ENCODE data around the gene STX4. TPM values are rescaled to one million over a fixed set of nuclear protein-coding genes. Genes with fewer than 3 reads are reported as not detected.

STX4 gene, protein sequence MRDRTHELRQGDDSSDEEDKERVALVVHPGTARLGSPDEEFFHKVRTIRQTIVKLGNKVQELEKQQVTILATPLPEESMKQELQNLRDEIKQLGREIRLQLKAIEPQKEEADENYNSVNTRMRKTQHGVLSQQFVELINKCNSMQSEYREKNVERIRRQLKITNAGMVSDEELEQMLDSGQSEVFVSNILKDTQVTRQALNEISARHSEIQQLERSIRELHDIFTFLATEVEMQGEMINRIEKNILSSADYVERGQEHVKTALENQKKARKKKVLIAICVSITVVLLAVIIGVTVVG
- 10 to 100 TPM; 60.0 to 75.6 TPM for total RNA-seq

- peaks cover 14% of the 10 kb centered on the region for H3K36me3 Mint-ChIP-seq
- DNase-seq = peak; percentile 99
- H3K27me3 Mint-ChIP-seq = peaks cover 3% of the 10 kb centered on the region
- no peaks in the 10 kb centered on the region for H3K9me3 Mint-ChIP-seq (ENCODE audit: low read depth)
- CTCF ChIA-PET = interaction anchor here (1.0 to 1.6 kb wide), 3 partner anchors 31 to 110 kb away, joined by 3 to 6 read pairs (median 5); partner anchors contain the start of genes ZNF646 and ZNF668
- peaks cover 27% of the 10 kb centered on the region for H3K4me1 Mint-ChIP-seq
- H3K4me3 Mint-ChIP-seq = peak within 1 kb of the TSS; percentile 93
- ATAC-seq = peak; percentile 88
- peak within 1 kb of the TSS; percentile 92 for H3K27ac Mint-ChIP-seq
Observed at GRCh38 chr16:31032736-31033708, at the start of gene STX4. Gene STX4 (plus strand): TSS chr16:31033558. CDS start chr16:31033806, 248 bp downstream.

DNA sequence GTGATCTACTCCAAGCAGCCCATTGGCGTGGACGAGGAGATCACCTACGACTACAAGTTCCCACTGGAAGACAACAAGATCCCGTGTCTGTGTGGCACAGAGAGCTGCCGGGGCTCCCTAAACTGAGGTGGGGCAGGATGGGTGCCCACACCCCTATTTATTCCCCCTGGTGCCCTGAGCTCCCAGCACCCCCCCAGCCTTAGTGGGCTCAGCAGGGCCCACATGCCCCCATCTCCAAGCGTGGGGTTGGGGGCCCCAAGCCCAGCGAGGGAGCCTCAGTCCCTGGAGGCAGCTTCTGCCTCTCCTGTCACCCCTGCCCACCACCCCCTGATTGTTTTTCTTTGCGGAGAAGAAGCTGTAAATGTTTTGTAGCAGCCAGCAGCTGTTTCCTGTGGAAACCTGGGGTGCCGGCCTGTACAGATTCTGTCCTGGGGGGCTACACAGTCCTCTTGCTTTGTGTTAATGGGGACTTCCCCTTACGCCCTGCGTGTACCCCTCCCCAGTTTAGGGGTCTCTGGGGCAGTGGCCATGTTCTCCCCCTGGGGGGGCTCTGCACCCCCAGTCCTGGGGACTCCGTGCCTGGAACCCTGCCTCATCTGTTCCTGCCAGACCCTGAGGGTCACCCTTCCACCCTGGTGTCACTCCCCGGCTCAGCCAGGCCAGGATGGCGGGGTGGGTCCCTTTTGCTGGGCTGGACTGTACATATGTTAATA lies 49.3 kb upstream of the STX4 start:
- CTCF ChIA-PET = interaction anchor here (0.6 to 7.0 kb wide), 27 partner anchors 10 to 884 kb away, joined by 3 to 97 read pairs (median 4); partner anchors contain the start of genes KAT8, VKORC1, ZNF646 and ZNF668
- Mint-ChIP-seq H3K4me3 (no peak overlapping the region), H3K27ac (no peak overlapping the region), H3K4me1 (peaks cover 15% of the 10 kb centered on the region), H3K27me3 (no peaks in the 10 kb centered on the region), H3K36me3 (peaks cover 6% of the 10 kb centered on the region), H3K9me3 (ENCODE audit: low read depth) (no peaks in the 10 kb centered on the region)
- ATAC-seq (no peak), DNase-seq (no peak)

GRCh38 chr16:30984669-30985400 lies 48.5 kb upstream of the STX4 start, which contains the start of gene HSD3B7:
Gene HSD3B7 (plus strand): TSS chr16:30985207. CDS start chr16:30985659, 452 bp downstream.
- Mint-ChIP-seq H3K9me3 (ENCODE audit: low read depth) (no peaks in the 10 kb centered on the region), H3K4me1 (peaks cover 15% of the 10 kb centered on the region), H3K36me3 (peaks cover 6% of the 10 kb centered on the region), H3K4me3 (peak within 1 kb of the TSS; percentile 32), H3K27me3 (no peaks in the 10 kb centered on the region), H3K27ac (peak within 1 kb of the TSS; percentile 54)
- CTCF ChIA-PET = interaction anchor here (0.6 to 7.0 kb wide), 29 partner anchors 10 to 884 kb away, joined by 3 to 97 read pairs (median 4); partner anchors contain the start of genes KAT8, VKORC1, ZNF646 and ZNF668
- ATAC-seq = peak; percentile 89
- peak; percentile 88 for DNase-seq

- Mint-ChIP-seq H3K27ac (peak overlapping the region; percentile 54), H3K9me3 (ENCODE audit: low read depth) (no peaks in the 10 kb centered on the region), H3K4me1 (peaks cover 15% of the 10 kb centered on the region), H3K36me3 (peaks cover 4% of the 10 kb centered on the region), H3K4me3 (peak overlapping the region; percentile 32), H3K27me3 (no peaks in the 10 kb centered on the region)
- no peak for DNase-seq
- CTCF ChIA-PET = interaction anchor here (0.6 to 7.0 kb wide), 28 partner anchors 9 to 883 kb away, joined by 3 to 97 read pairs (median 4); partner anchors contain the start of genes KAT8, VKORC1, ZNF646 and ZNF668
- no peak for ATAC-seq
Observed at GRCh38 chr16:30985401-30986128, 47.8 kb upstream of the STX4 start.

DNA sequence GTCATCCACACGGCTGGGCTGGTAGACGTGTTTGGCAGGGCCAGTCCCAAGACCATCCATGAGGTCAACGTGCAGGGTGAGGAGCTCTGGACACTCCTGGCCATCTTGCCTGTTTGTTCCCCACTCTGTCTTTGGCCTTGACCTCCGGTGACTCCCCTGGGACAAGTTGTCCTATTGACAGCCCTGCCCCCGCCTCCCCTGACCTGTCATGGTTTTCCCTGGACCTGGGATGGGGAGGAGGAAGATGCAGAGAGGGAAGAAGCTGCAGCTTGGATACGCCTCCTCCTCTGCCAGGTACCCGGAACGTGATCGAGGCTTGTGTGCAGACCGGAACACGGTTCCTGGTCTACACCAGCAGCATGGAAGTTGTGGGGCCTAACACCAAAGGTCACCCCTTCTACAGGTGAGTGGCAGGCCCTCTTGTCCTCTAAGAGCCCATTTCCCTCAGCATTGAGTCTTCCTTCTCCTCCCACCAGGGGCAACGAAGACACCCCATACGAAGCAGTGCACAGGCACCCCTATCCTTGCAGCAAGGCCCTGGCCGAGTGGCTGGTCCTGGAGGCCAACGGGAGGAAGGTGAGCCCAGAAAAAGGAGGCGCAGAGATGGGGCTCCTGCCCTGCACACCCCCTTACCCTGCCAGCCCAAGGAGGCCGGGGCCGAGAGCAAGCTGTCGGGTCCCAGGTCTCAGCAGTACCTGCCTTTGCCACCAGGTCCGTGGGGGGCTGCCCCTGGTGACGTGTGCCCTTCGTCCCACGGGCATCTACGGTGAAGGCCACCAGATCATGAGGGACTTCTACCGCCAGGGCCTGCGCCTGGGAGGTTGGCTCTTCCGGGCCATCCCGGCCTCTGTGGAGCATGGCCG lies 47.0 kb upstream of the STX4 start:
- ATAC-seq (no peak), DNase-seq (no peak)
- Mint-ChIP-seq H3K4me3 (no peak overlapping the region), H3K36me3 (peaks cover 4% of the 10 kb centered on the region), H3K9me3 (ENCODE audit: low read depth) (no peaks in the 10 kb centered on the region), H3K4me1 (peaks cover 19% of the 10 kb centered on the region), H3K27me3 (no peaks in the 10 kb centered on the region), H3K27ac (peak overlapping the region; percentile 35)
- CTCF ChIA-PET = interaction anchor here (0.6 to 7.0 kb wide), 21 partner anchors 8 to 883 kb away, joined by 3 to 97 read pairs (median 4); partner anchors contain the start of genes KAT8, VKORC1, ZNF646 and ZNF668

DNA sequence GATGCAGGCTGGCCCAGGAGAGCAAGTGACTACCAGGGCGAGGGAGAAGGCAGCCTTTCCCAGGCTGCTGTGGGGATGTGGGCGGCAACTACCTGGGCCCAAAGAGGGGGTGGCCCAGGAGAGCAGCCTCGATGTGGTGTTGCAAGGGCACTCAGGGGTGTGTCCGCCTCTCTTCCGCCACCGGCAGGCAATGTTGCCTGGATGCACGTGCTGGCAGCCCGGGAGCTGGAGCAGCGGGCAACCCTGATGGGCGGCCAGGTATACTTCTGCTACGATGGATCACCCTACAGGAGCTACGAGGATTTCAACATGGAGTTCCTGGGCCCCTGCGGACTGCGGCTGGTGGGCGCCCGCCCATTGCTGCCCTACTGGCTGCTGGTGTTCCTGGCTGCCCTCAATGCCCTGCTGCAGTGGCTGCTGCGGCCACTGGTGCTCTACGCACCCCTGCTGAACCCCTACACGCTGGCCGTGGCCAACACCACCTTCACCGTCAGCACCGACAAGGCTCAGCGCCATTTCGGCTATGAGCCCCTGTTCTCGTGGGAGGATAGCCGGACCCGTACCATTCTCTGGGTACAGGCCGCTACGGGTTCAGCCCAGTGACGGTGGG lies 45.7 kb upstream of the STX4 start:
- no peaks in the 10 kb centered on the region for H3K27me3 Mint-ChIP-seq
- ATAC-seq (no peak), DNase-seq (no peak)

DNA sequence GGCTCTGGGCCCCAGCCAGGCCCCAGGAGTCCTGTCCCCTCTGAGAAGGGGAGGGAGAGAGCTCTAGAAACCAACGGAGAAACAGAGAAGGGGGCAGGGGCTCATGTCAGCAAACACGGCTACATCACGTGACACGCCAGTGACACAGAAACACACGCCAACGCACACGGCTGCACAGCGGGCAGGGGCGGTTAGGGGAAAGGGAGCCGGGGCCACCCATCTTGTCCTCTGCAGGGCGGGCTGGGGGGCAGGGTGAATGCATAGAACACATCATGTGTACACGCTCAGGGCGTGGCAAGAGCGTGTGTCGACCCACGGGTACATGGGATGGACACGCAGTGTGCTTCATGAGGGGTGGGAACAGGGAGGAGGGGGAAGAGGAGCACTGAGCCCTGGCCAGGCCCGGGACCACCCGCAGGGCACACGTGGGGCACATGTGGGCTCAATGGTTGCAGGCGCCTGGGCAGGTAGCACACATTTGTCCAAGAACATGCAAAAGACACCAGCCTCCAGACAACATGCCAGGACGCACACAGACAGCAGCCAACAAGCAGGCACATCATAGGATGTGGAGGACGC lies 43.8 kb upstream of the STX4 start:
- Mint-ChIP-seq H3K27ac (no peak overlapping the region), H3K4me1 (peaks cover 42% of the 10 kb centered on the region), H3K9me3 (ENCODE audit: low read depth) (no peaks in the 10 kb centered on the region), H3K36me3 (peaks cover under 1% of the 10 kb centered on the region), H3K4me3 (no peak overlapping the region), H3K27me3 (no peaks in the 10 kb centered on the region)
- no peak for ATAC-seq
- CTCF ChIA-PET = no interaction called here
- DNase-seq = no peak

More for the DNA sequence above, 45.7 kb upstream of the STX4 start:
- CTCF ChIA-PET = interaction anchor here (1.0 to 7.0 kb wide), 2 partner anchors 110 to 155 kb away, joined by 3 to 97 read pairs; partner anchors contain the start of gene VKORC1
- Mint-ChIP-seq H3K36me3 (peaks cover 4% of the 10 kb centered on the region), H3K4me1 (peaks cover 28% of the 10 kb centered on the region), H3K9me3 (ENCODE audit: low read depth) (no peaks in the 10 kb centered on the region), H3K4me3 (no peak overlapping the region), H3K27ac (no peak overlapping the region)

GRCh38 chr16:30990105-30990504 lies 43.3 kb upstream of the STX4 start:
- Mint-ChIP-seq H3K4me1 (peaks cover 42% of the 10 kb centered on the region), H3K36me3 (peaks cover 1% of the 10 kb centered on the region), H3K4me3 (no peak overlapping the region), H3K9me3 (ENCODE audit: low read depth) (no peaks in the 10 kb centered on the region), H3K27me3 (no peaks in the 10 kb centered on the region), H3K27ac (no peak overlapping the region)
- ATAC-seq (no peak), DNase-seq (no peak)
- CTCF ChIA-PET = no interaction called here

GRCh38 chr16:30991052-30991451 lies 42.3 kb upstream of the STX4 start:
- no peak for DNase-seq
- ATAC-seq = no peak
- Mint-ChIP-seq H3K4me1 (peaks cover 39% of the 10 kb centered on the region), H3K4me3 (no peak overlapping the region), H3K9me3 (ENCODE audit: low read depth) (no peaks in the 10 kb centered on the region), H3K36me3 (peaks cover 1% of the 10 kb centered on the region), H3K27me3 (no peaks in the 10 kb centered on the region), H3K27ac (peak overlapping the region; percentile 62)
- CTCF ChIA-PET = interaction anchor here (1.4 kb wide), 1 partner anchor 49 kb away, joined by 5 read pairs; no protein-coding TSS in a partner anchor

GRCh38 chr16:30992276-30992780 lies 41.0 kb upstream of the STX4 start:
- H3K9me3 Mint-ChIP-seq (ENCODE audit: low read depth) = no peaks in the 10 kb centered on the region
- no peak for ATAC-seq
- CTCF ChIA-PET = interaction anchor here (1.4 kb wide), 1 partner anchor 50 kb away, joined by 5 read pairs; no protein-coding TSS in a partner anchor

More at GRCh38 chr16:30992276-30992780, 41.0 kb upstream of the STX4 start:
- no peak for DNase-seq
- Mint-ChIP-seq H3K4me1 (peaks cover 43% of the 10 kb centered on the region), H3K36me3 (peaks cover 1% of the 10 kb centered on the region), H3K27me3 (no peaks in the 10 kb centered on the region), H3K4me3 (no peak overlapping the region), H3K27ac (no peak overlapping the region)
